GM23248 (cell line): ENCODE results near the gene SLC2A13.

Source experiments
- EZH2 ChIP-seq: fragments of 200-600 bp; sonication (generic); IDR thresholded peaks from 2 replicates; pipeline ENCODE4 v1.6.1; 2018; ENCODE audit warnings: antibody characterized with exemption, mild to moderate bottlenecking; ENCODE audit not compliant: insufficient read depth, poor library complexity, severe bottlenecking
- EZH2phosphoT487 ChIP-seq: fragments of 200-600 bp; sonication (generic); IDR thresholded peaks from 2 replicates; pipeline ENCODE4 v1.6.1; 2018; ENCODE audit warnings: antibody characterized with exemption, moderate library complexity, mild to moderate bottlenecking, low read depth; ENCODE audit not compliant: insufficient read depth

- TF ChIP-seq EZH2phosphoT487 (no peak), EZH2 (no peak)
These were observed 301.4 kb downstream of the SLC2A13 start for GRCh38 chr12:39804479-39804878.
